Islet of Langerhans (tissue), 1 donor: ENCODE results near the gene S100A2.
"Not testable (repeated sequence)": the region's sequence is repeated elsewhere in the genome, so short reads cannot be mapped to it uniquely, and the experiment has no call there.

Source experiments
- FAIRE-seq: peaks from one replicate; lab custom pipeline; 2011; peaks lifted over from hg19 to GRCh38; lab: Jason Lieb, UNC

The S100A2 gene

DNA sequence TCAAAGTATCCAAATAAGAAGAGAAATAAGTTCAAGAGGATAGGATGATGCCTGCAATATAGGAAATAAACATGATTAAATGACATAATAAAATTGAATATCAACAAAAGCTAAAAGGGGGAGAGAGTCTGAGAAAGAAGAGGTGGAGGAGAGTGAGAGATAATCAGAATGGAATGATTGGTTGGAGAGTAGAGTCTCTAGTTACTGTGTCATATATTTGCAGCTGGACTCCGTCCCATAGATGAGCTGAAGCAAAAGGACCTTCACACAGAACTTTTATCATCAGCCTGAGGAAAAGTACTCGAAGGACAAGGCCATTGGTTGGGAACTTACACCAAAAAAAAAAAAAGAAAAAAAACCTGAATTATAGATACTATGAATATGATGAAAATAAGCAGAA is 22.8 kb upstream of the S100A2 start:
- no peak for FAIRE-seq

DNA sequence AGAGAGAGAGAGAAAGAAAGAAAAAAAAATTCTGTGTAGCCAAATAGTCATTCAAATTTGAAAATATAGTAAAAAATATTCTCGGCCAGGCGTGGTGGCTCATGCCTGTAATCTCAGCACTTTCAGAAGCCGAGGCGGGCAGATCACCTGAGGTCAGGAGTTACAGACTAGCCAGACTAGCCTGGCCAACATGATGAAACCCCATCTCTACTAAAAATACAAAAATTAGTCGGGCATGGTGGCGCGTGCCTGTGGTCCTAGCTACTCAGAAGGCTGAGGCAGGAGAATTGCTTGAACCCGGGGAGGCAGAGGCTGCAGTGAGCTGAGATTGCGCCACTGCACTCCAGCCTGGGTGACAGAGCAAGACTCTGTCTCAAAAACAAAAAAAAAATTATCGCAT is 22.4 kb upstream of the S100A2 start:
- not testable (repeated sequence) for FAIRE-seq

DNA sequence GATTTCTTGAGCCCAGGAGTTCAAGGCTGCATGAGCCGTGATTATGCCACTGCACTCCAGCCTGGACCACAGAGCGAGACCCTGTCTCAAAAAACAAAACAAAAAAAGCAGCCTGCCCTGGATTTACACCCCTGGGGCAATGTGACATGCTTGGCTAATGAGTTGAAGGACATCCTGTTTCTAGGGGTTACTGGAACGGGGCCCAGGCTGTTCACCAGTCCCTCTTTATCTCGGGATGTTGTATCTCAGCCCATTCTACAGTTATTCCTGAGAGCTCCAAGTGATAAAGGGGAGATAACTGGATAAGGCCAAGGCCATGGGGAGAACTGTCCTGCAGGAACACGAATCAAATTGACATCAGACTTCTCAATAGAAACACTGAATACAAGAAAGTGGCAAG is 21.7 kb upstream of the S100A2 start:
- FAIRE-seq, result no peak

DNA sequence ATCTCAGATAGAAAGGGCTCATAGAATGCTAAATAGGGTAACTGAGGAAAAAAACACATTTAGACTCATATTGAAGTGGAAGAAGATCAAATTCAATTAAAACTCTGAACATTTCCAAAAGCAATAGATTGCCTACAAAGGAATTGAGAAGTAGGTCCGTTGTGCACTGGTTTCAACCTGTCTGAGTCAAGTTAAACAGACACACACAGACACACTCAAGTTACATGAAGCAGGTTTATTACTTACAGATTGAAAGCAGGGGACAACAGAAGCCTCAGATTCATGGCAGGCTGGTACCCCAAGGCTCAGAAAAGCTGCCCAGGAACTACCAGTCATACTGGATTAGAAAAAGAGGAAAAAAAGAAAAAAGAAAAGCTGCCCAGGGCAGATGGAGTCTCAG is 20.7 kb upstream of the S100A2 start:
- no peak for FAIRE-seq

DNA sequence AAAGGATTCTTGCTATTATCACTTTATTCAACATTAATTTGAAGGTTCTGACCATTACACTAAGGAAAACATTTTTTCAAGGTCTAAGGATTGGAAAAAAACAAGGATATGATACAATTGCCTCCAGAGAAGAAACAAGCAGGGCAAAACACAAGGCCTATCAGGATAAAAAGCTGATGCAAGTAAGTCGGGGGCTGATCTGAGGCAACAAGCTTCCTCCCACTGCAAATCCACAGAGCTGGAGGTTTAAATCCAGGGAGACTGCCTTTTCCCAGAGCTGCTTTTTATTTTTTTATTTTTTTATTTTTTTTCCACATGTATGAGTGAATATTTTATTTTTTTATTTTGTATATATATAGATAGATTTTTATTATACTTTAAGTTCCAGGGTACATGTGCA is 19.4 kb upstream of the S100A2 start:
- FAIRE-seq, result no peak

DNA sequence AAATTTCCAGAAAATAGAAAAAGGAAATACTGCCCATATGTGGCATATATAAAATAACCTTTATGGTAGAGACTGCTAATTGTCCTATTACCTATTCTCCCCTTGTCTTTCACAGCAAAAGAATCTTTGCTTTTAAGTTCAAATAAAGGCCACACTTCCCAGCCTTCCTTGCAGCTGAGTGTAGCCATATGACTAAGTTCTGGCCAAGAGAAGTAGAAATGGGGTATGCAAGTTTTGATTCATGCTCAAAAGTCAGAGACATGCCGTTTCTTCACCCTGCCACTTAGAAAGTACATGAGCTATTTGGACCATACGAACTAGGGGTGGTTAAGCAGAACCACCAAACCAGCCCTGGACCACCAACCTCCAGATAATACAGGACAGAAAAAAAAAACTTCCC is 18.3 kb upstream of the S100A2 start:
- no peak for FAIRE-seq

DNA sequence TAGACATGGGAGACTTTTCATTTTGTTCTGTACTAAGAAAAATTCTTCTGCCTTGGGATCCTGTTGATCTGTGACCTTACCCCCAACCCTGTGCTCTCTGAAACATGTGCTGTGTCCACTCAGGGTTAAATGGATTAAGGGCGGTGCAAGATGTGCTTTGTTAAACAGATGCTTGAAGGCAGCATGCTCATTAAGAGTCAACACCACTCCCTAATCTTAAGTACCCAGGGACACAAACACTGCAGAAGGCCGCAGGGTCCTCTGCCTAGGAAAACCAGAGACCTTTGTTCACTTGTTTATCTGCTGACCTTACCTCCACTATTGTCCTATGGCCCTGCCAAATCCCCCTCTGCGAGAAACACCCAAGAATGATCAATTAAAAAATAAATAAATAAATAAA is 17.9 kb upstream of the S100A2 start:
- FAIRE-seq, result not testable (repeated sequence)

DNA sequence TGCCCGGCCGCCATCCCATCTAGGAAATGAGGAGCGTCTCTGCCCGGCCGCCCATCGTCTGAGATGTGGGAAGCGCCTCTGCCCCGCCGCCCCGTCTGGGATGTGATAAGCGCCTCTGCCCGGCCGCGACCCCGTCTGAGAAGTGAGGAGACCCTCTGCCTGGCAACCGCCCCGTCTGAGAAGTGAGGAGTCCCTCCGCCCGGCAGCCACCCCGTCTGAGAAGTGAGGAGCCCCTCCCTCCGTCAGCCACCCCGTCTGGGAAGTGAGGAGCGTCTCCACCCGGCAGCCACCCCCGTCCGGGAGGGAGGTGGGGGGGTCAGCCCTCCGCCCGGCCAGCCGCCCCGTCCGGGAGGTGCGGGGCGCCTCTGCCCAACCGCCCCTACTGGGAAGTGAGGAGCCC is 17.2 kb upstream of the S100A2 start:
- FAIRE-seq, result not testable (repeated sequence)

DNA sequence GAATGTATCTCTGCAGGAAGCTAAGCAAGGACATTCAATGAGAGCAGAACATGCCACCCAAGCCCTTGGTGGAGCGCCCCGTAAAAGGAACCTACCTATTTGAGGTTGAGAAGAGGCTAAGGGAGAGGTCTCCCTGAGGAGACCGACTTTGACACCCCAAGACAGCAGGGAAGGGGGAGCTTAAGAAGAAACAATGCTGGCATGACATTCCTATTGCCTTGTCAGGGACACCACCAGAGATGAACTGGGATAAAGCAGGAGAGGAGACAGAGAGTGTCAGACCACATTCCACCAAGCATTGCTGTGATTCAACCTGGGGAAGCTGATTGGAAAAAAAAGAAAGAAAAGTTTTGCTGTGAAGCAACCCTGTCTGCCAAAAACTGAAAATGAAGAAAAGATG is 13.3 kb upstream of the S100A2 start:
- FAIRE-seq, result no peak

DNA sequence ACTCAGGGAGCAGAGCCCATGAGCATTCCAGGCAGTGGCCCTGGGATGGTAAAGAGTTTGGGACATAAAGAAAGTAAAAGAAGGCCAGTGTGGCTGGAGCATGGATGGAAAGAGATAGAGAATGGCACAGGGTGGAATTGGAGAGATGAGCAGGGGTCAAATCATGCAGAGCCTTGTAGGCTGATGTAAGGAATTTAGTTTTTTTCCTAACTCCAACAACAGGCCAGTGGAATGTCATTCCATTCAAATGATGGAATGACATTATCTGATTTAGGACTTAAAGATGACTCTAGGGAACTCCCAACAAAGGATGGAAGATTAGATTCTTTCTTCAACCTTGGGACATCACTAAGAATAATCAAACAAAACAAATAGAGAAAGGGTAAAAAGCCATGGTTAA is 12.8 kb upstream of the S100A2 start:
- no peak for FAIRE-seq

DNA sequence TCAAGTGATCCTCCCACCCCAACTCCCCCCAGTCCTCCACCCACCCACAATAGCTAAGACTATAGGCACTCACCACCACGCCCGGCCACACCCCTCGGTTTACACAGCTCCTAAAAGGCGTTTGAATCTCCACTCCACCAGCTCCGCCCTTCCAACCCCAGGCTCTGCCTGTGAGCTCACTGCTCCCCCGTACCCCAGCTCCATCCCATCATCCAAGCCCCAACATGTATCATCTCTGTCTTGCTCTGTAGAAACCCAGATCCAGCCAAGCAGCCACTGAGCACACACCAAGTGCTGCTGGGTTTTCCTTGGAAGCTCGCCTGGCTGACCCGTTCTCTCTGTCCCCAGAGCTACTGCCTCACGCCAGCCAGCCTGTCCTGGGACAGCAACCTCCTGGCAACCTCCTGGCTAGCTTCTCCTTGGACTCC is 12.0 kb upstream of the S100A2 start:
- no peak for FAIRE-seq

DNA sequence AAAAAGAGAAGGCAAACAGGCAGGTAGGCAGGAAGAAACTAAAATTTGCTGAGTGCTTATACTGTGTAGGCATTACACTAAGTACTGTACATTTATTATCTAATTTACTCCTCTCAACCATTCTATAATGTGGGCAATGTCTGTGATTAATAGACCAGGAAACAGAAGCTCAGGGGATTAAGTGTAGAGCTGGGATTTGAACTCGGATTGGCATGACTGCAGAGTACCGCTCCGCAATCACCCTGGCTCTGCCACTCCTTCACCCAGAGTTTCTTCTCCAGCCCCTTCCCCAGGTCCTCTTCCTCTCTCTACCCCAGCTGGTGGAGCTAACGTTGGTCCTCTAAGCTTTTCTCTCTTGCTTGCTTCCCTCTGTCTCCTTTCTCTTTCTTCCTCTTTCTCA is 11.5 kb upstream of the S100A2 start:
- no peak for FAIRE-seq

DNA sequence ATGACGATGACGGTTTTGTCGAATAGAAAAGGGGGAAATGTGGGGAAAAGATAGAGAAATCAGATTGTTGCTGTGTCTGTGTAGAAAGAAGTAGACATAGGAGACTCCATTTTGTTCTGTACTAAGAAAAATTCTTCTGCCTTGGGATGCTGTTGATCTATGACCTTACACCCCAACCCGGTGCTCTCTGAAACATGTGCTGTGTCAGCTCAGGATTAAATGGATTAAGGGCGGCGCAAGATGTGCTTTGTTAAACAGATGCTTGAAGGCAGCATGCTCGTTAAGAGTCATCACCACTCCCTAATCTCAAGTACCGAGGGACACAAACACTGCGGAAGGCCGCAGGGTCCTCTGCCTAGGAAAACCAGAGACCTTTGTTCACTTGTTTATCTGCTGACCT is 9.9 kb upstream of the S100A2 start:
- FAIRE-seq, result not testable (repeated sequence)

DNA sequence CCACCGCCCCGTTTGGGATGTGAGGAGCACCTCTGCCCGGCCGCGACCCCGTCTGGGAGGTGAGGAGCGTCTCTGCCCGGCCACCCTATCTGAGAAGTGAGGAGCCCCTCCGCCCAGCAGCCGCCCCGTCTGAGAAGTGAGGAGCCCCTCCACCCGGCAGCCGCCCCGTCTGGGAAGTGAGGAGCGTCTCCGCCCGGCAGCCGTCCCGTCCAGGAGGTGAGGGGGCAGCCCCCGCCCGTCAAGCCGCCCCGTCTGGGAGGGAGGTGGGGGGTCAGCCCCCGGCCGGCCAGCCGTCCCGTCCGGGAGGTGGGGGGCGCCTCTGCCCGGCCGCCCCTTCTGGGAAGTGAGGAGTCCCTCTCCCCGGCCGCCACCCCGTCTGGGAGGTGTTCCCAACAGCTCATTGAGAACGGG is 9.4 kb upstream of the S100A2 start:
- FAIRE-seq, result not testable (repeated sequence)

DNA sequence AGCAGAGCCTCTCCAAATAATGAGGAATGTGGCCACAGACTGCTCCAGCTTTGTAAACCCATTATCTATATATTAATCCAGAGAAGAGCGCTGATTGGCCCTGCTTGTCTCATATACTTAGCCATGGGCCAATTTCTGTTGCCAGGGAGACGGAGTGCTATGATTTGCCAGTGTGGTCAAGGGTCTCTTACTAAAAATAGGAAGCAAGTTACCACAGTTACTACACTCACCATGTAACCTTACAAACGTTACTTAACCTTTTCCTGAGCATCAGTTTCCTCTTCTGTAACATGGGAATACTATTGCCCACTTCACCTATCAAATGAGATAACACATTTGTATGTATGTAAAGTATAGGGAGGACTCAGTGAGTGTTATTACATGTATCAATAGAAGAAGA is 7.7 kb upstream of the S100A2 start:
- FAIRE-seq, result no peak

DNA sequence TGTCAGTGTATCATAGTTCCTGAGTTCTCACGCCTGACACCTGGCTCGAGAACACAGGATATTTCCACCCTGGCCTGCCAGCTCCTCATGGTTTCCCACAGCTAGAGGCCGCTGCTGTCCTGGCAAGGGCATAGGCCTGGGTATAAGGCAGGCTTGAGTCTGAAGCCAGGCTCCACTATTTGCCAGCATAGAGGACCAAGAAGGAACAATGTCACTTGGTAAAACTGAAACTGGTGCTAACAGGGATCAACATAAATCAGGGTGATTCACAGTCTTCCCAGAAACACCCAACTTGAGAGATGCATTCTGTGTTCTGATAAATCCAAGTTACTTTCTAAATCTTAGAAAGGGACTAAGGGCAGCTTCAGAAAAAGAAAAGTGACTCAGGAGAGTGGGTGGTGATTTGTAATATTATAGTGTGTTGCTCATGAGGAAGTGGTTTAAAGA is 6.9 kb upstream of the S100A2 start:
- FAIRE-seq, result no peak

DNA sequence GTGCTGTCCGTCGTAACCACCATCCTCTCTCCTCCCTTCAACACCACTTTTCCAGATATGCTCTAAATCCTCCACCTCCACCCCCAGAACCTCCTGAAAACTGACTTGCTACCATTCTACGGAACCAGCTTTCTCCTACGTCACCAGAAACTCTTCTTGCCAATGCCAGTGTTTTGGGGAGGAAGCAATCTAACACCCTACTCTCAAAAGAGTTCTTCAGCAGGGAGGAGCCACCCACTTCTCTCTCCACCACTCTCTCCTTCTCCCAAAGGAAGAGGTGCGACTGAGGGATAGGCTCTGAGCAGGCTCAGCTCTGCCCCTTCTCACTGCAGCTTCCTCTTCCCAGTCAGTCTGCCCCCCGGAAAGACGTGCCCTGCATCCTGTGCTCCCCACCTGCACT is 6.1 kb upstream of the S100A2 start:
- no peak for FAIRE-seq

DNA sequence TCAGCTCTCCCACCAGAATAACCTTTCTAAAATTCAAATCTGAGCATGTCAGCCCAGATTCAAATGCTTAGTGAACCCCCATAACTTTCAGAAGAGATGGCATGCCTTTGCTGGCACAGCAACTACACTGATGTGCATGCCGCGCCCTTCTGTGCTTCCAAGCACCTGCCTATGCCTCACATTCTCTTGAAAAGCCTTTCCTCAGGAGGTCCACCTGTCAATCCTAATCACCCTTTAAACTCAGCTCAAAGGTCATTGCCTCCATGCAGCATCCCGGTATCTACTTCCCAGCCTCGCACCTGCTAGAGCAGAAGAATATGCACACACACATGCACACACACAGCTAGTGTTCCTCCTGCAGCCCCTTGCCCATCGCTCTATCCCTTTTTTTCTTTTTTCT is 5.2 kb upstream of the S100A2 start:
- FAIRE-seq, result no peak

DNA sequence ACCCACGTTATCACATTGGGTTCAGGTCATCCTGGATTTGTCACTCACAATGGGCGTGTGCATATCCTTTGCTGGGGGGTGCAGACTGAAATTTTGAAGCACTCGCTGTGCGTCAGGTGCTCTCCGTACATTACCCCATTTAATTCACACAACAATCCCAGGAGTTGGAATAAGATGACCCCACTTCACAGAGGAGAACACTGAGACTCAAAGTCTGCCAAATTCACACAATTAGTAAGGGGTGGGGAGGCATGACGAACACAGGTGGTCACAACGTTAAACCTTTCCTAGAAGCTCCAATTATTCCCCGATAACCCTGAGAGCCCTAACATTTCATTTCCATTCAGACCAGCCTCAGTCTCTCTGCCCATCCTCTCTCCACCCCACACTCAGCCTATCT is 3.8 kb upstream of the S100A2 start:
- no peak for FAIRE-seq

DNA sequence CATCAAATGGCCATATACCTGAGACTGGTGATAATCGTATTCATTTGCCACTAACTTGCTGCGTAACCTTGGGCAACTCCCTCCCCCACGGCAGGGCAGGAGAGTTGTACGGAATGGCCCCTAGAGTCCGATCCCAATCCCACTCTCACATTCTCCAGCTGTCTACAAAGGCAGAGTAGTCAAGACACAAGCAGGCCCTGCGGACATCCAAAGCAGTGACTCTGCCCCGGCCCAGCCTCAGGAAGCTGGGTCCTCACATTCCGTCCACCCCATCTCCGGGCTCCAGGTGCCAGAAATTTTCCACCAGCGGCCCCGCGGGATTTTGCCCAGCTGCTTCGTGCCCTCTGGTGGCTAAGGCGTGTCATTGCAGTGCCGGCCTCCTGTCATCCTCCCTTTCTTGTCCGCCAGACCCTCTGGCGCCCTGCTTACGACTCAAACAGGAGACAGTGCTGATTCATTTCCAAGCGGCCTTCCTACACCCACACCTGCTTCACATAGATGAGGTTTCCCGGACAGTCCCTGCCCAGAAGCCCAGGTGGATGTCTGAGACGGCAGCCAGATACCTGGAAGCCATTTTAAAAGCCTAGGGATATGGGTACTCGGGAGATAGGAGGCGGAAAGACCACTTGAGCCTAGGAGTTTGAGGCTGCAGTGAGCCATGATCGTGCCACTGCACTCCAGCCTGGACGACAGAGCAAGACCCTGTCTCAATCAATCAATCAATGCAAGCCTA is 2.9 kb upstream of the S100A2 start:
- no peak for FAIRE-seq

DNA sequence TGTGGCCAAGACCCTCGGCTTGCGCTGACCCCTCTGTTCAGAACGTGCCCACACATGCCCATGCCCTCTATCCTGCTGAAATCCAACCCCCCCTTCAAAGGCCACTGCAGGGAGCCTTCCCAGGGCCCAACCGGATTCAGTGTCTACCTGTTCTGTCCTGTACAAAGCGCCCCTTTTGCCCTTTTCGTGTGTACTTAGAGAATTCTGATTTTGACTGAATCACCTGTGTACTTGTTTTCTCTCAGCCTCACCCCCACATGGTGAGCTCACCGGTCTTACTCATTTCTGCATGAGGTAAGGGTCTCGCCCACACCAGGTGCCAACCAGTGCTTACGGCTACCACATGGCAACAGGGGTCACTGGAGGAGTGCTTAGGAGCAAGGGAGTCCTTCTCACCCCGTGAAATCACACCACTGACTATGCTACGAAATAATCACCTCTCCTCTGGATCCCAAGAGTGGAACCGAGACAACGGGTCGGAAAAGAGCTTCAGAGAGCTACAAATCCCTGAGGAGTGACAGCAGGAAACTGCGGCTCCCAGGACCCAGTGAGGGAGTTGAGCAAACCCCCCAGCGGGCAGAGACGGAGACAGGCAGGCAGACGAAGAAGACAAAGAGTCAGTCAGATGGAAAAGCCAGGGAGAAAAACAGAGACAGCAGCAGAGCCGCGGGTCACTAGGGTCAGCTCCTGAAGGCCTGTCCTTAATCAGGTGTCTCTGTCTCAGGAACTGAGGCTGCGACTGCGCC is 2.1 kb upstream of the S100A2 start:
- FAIRE-seq, result no peak

DNA sequence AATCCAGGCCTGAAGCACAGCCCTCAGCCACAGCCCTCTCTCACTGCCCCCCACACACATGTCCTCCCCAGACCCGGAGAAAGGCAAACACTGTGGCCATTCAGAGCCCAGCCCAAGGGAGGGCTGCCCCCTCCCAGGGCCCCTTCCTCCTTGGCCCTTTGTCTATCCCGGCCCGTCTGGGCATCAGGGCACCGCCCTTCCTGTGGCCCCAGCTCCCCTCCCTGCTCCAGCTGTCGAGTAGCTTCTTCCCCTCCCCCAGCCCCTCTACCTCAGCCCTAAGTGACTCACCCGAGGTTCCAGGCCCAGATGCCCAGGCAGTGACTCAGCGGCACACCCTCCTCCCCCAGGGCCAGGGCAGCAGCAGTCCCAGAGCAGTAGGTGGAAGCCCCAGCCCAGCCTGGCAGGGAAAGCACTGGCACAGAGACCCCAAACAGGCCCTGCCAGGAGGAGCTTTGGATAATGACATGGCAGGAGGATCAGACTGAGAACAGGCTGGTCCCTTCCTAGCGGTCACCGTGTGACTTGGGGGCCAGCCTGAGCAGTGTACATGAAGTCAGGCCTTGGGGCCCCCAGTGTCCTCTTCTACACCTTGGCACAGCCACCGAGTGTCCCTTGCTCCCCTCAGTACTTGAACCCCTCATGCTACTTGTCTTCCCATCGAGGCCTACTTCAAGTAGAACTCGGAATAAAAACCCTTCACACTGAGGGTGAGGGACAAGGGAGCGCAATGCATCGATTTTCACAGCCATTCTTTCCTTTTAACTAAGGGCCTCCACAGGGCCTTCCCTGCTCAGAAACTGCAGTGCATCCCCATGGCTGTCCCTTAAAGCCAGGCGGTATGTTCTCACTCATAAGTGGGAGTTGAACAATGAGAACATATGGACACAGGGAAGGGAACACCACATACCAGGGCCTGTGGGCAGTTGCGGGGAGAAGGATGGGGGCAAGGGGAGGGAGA is 1.0 kb upstream of the S100A2 start:
- no peak for FAIRE-seq

DNA sequence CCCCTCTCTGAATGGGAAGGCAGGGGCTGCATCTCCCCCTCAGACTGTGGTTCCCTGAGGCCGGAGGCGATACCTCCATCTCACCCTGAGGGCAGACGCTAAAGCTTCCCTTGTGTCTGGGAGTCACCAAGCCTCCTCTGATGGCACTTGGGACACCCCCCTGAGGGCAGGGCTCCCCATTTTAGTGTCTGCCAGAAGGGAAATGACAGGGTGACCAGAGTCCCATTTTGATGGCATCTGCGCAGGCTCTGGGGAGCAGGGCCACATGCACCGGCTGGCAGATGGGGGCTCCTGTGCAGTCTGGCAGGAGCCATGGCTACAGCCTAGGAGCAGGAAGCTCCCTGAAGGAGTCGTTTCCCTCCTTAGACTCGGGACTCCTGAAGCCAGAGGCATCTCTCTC is 1.7 kb downstream of the S100A2 start:
- FAIRE-seq, result no peak
